Measurements from ENCODE around the gene RAB3IP.

GRCh38 chr12:69824028-69824427 is 85.4 kb downstream of the RAB3IP start:
- TF ChIP-seq POLR2A (IDR thresholded peaks at IDR 0.05; ENCODE audit: low read depth, low read length) (no peak), POLR2AphosphoS5 (IDR thresholded peaks at IDR 0.05; ENCODE audit: low read depth, low read length) (no peak)

Measured in GM12892 (cell line).